ENCODE data around the gene OR1J1. TPM values are rescaled to one million over a fixed set of nuclear protein-coding genes. Genes with fewer than 3 reads are reported as not detected.

OR1J1 gene
- total and polyA plus RNA-seq, 12 donors, result not detected

DNA sequence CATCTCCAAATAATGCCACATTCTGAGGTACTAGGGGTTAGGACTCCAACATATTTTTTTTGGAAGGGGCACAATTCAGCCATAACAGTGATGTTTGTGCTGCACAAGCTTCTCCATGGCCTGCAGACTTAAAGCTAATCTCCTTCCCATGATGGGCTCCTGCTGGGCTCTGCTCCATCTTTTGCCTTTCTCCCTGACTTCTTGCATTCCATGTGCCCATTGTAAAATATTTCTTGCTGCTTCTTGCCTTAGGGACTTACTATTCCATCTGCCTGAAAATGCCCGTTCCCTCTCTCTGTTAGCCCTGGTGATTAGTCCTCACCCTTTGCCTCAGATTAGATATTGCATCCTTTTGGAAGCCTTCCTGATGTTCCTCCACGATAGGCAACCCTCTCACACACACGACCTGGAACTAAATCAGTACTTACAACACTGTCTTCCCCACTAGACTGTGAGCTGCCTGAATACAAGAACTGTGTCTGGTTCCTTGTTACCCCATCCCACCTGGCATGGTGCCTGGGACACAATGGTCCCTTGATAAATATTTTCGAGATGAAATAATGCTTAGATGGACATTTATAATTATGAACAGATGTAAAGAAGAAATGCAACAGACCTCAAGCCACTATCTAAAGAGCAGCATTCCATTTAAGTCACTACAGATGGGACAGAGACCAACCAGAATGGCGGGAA is 33.5 kb downstream of the OR1J1 start:
- H3K27ac ChIP-seq, result no peak overlapping the region
- WGBS, 2 donors, result 49 to 56% methylated on average over 5 of the region's 5 CpGs
- peaks cover 0 to 4% (median 0%) of the 10 kb centered on the region in 9 donors for H3K4me1 ChIP-seq
- H3K4me3 ChIP-seq, result no peak overlapping the region
- peaks cover 0 to 6% (median 0%) of the 10 kb centered on the region in 7 donors for H3K27me3 ChIP-seq
- DNase-seq (no peak), ATAC-seq (peak in 1 of 8 donors; percentile 75)
- TF ChIP-seq, protein P1, sequence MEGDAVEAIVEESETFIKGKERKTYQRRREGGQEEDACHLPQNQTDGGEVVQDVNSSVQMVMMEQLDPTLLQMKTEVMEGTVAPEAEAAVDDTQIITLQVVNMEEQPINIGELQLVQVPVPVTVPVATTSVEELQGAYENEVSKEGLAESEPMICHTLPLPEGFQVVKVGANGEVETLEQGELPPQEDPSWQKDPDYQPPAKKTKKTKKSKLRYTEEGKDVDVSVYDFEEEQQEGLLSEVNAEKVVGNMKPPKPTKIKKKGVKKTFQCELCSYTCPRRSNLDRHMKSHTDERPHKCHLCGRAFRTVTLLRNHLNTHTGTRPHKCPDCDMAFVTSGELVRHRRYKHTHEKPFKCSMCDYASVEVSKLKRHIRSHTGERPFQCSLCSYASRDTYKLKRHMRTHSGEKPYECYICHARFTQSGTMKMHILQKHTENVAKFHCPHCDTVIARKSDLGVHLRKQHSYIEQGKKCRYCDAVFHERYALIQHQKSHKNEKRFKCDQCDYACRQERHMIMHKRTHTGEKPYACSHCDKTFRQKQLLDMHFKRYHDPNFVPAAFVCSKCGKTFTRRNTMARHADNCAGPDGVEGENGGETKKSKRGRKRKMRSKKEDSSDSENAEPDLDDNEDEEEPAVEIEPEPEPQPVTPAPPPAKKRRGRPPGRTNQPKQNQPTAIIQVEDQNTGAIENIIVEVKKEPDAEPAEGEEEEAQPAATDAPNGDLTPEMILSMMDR (IDR thresholded peaks at IDR 0.05), result no peak
- intact Hi-C loops (cut with DNase I), result no loop called here
- H3K36me3 ChIP-seq, result no peaks in the 10 kb centered on the region
- H3K9me3 ChIP-seq, result peaks cover 0 to 22% (median 4%) of the 10 kb centered on the region in 11 donors

DNA sequence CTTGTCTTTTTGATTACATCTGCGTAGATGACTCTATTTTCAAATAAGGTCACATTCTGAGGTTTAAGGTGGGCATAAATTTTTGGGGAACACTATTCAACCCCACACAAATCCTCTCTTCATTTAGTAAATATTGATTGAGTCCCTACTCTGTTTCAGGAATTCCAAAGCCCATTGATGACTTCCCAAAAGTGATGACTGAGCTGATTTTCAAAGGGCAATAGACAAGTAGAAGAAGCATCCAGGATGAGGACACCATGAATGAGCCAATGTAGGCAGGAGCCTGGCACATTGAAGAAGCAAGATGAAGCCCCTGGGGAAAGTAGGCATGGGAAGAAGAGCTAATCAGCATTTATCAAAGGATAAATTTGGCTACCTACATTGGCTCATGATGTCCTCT is 35.2 kb downstream of the OR1J1 start:
- Histone ChIP-seq H3K4me3 (no peak overlapping the region), H3K27ac (no peak overlapping the region), H3K27me3 (peaks cover 0 to 6% (median 0%) of the 10 kb centered on the region in 7 donors), H3K36me3 (no peaks in the 10 kb centered on the region), H3K9me3 (peaks cover 0 to 14% (median 4%) of the 10 kb centered on the region in 11 donors), H3K4me1 (peaks cover 0 to 4% (median 0%) of the 10 kb centered on the region in 9 donors)
- WGBS, 2 donors, result 56 to 72% methylated on average over 1 of the region's 1 CpG
- DNase-seq (no peak), ATAC-seq (no peak)
- TF ChIP-seq, protein P1 (IDR thresholded peaks at IDR 0.05), result no peak
- intact Hi-C loops (cut with DNase I), result no loop called here

Other genes starting within 250 kb of the OR1J1 start
- 1 to 10 TPM; 1.9 to 9.4 (median 4.8) TPM for gene LHX6, start 249.0 kb downstream of the OR1J1 start, total RNA-seq
- gene LHX6, start 249.0 kb downstream of the OR1J1 start, polyA plus RNA-seq, result 1 to 10 TPM; 7.3 to 7.5 TPM
- 10 to 100 TPM; 36.2 to 47.6 (median 43.4) TPM for gene RBM18, start 213.1 kb downstream of the OR1J1 start, total RNA-seq
- gene RBM18, start 213.1 kb downstream of the OR1J1 start, polyA plus RNA-seq, result 10 to 100 TPM in 1 of 2 donors, 1 to 10 TPM in 1; 6.0 to 13.6 TPM
- gene MRRF, start 213.0 kb downstream of the OR1J1 start, total RNA-seq, result 10 to 100 TPM; 30.3 to 45.9 (median 39.1) TPM
- gene MRRF, start 213.0 kb downstream of the OR1J1 start, polyA plus RNA-seq, result 10 to 100 TPM; 35.0 to 37.7 TPM
- 10 to 100 TPM in 1 of 10 donors, 1 to 10 TPM in 9; 1.1 to 15.6 (median 4.0) TPM for gene PTGS1, start 106.9 kb downstream of the OR1J1 start, total RNA-seq
- gene PTGS1, start 106.9 kb downstream of the OR1J1 start, polyA plus RNA-seq, result 1 to 10 TPM in 1 of 2 donors, under 1 TPM in 1; 0.95 to 2.9 TPM
- under 1 TPM in 1 of 10 donors, not detected in 9; 0.30 TPM for gene OR1J2, start 32.9 kb upstream of the OR1J1 start, total RNA-seq
- not detected for gene OR1J2, start 32.9 kb upstream of the OR1J1 start, polyA plus RNA-seq
- not detected for gene OR1J4, start 41.2 kb upstream of the OR1J1 start, total RNA-seq
- not detected for gene OR1J4, start 41.2 kb upstream of the OR1J1 start, polyA plus RNA-seq
- not detected for gene OR1N1, start 49.4 kb upstream of the OR1J1 start, total RNA-seq
- not detected for gene OR1N1, start 49.4 kb upstream of the OR1J1 start, polyA plus RNA-seq
- gene OR1N2, start 75.2 kb upstream of the OR1J1 start, total RNA-seq, result not detected
- not detected for gene OR1N2, start 75.2 kb upstream of the OR1J1 start, polyA plus RNA-seq
- under 1 TPM in 1 of 10 donors, not detected in 9; 0.45 TPM for gene OR1L8, start 105.5 kb upstream of the OR1J1 start, total RNA-seq
- gene OR1L8, start 105.5 kb upstream of the OR1J1 start, polyA plus RNA-seq, result under 1 TPM in 1 of 2 donors, not detected in 1; 0.04 TPM
- gene OR1Q1, start 136.8 kb upstream of the OR1J1 start, total RNA-seq, result not detected
- not detected for gene OR1Q1, start 136.8 kb upstream of the OR1J1 start, polyA plus RNA-seq
- gene OR1B1, start 179.7 kb upstream of the OR1J1 start, total RNA-seq, result not detected
- not detected for gene OR1B1, start 179.7 kb upstream of the OR1J1 start, polyA plus RNA-seq
- gene OR1L1, start 183.8 kb upstream of the OR1J1 start, total RNA-seq, result not detected
- gene OR1L1, start 183.8 kb upstream of the OR1J1 start, polyA plus RNA-seq, result not detected
- gene OR1L3, start 197.2 kb upstream of the OR1J1 start, total RNA-seq, result not detected
- gene OR1L3, start 197.2 kb upstream of the OR1J1 start, polyA plus RNA-seq, result not detected
- gene OR1L4, start 246.1 kb upstream of the OR1J1 start, total RNA-seq, result not detected
- gene OR1L4, start 246.1 kb upstream of the OR1J1 start, polyA plus RNA-seq, result not detected

All from heart right ventricle (tissue), 16 donors.